Calu3 (cell line): ENCODE data around the gene SLC15A1. TPM values are rescaled to one million over a fixed set of nuclear protein-coding genes. Genes with fewer than 3 reads are reported as not detected.

Experiments
- BruUV-seq: library from RNA; stranded (reverse); fragments of 400-500 nt; replicated peaks from 2 replicates; lab custom pipeline; 2021; lab: Mats Ljungman, UMichigan
- CTCF ChIA-PET: fragments of 300-600 bp; sonication (Branson Sonifier 250); formaldehyde crosslinking; loops from one replicate; lab custom pipeline; 2022; ENCODE audit warnings: antibody characterized with exemption; lab: Charles Lee
- DNase-seq: peaks from one replicate; pipeline ENCODE4 v3.0.0; 2022
- H3K27ac Mint-ChIP-seq: one replicate; pipeline ENCODE4 v1.8.0; 2022; ENCODE audit warnings: mixed read lengths; ENCODE audit not compliant: unreplicated experiment
- H3K27me3 Mint-ChIP-seq: one replicate; pipeline ENCODE4 v1.8.0; 2022; ENCODE audit warnings: mixed read lengths; ENCODE audit not compliant: unreplicated experiment
- H3K36me3 Mint-ChIP-seq: one replicate; pipeline ENCODE4 v1.8.0; 2022; ENCODE audit warnings: mild to moderate bottlenecking, moderate library complexity, mixed read lengths; ENCODE audit not compliant: insufficient read depth, unreplicated experiment
- H3K4me1 Mint-ChIP-seq: one replicate; pipeline ENCODE4 v1.8.0; 2022; ENCODE audit warnings: mild to moderate bottlenecking, low read depth, mixed read lengths; ENCODE audit not compliant: unreplicated experiment
- H3K4me3 Mint-ChIP-seq: one replicate; pipeline ENCODE4 v1.8.0; 2022; ENCODE audit warnings: mild to moderate bottlenecking, low read depth, moderate library complexity, mixed read lengths; ENCODE audit not compliant: unreplicated experiment
- H3K9me3 Mint-ChIP-seq: one replicate; pipeline ENCODE4 v1.8.0; 2022; ENCODE audit warnings: low read depth, mixed read lengths; ENCODE audit not compliant: unreplicated experiment
- intact Hi-C: fragments of 100-400 bp; cut with micrococcal nuclease; formaldehyde crosslinking; loops from one replicate; pipeline ENCODE4 v1.10.0; 2022; ENCODE audit not compliant: unreplicated experiment
- total RNA-seq: library from RNA; stranded (reverse); gene quantifications from 2 replicates; pipeline ENCODE4 v1.2.3, GENCODE V29; 2022
- TF ChIP-seq, protein P1 (sequence below): fragments of 200-600 bp; IDR thresholded peaks from one replicate; pipeline ENCODE4 v1.8.0; 2022; ENCODE audit warnings: antibody characterized with exemption; ENCODE audit not compliant: unreplicated experiment

Gene SLC15A1
- total RNA-seq, 1 experiment from 2014 or later: 0.99 TPM

DNA sequence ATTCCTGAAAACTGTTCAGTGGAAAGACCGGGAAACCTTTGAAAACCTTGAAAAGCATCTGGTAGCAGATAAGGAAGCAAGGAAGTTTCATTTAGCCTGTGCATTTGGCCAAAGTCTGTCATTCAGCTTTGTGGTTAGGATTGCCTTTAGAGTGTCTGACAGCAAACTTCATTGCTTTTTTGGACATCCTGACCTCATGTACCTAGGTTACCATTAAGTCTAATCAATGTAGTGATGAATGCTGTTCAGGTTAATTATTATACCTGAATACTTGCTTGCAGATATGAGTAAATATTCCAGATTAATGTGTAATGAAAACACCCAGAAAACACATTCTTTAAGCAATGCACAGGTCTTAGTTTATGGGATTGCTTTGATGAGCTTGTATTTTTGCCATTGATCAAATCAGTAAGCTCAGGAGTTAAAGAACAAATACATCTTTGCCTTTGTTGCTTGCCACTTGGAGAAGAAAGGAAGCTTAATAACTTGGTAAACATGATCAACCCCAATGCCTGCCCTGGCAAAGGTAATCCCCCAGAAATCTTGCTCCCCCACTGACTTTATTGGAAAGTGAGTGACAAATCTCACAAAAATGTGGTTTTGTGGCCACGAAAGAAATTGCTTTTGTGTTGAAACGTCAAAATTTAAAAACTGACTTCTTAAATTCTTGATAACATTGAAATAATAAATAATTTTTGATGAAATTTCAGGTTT lies 87.4 kb downstream of the SLC15A1 start:
- no TSS peak for BruUV-seq
- peak overlapping the region; percentile 47 for H3K27ac Mint-ChIP-seq
- H3K4me3 Mint-ChIP-seq: no peak overlapping the region
- CTCF ChIA-PET: interaction anchor here (0.5 to 1.3 kb wide), 3 partner anchors 8 to 559 kb away, joined by 3 read pairs; no protein-coding TSS in a partner anchor
- DNase-seq: no peak
- peaks cover 8% of the 10 kb centered on the region for H3K4me1 Mint-ChIP-seq
- intact Hi-C loops: no loop called here
- H3K36me3 Mint-ChIP-seq: peaks cover 5% of the 10 kb centered on the region
- no peaks in the 10 kb centered on the region for H3K27me3 Mint-ChIP-seq
- TF ChIP-seq, protein P1, sequence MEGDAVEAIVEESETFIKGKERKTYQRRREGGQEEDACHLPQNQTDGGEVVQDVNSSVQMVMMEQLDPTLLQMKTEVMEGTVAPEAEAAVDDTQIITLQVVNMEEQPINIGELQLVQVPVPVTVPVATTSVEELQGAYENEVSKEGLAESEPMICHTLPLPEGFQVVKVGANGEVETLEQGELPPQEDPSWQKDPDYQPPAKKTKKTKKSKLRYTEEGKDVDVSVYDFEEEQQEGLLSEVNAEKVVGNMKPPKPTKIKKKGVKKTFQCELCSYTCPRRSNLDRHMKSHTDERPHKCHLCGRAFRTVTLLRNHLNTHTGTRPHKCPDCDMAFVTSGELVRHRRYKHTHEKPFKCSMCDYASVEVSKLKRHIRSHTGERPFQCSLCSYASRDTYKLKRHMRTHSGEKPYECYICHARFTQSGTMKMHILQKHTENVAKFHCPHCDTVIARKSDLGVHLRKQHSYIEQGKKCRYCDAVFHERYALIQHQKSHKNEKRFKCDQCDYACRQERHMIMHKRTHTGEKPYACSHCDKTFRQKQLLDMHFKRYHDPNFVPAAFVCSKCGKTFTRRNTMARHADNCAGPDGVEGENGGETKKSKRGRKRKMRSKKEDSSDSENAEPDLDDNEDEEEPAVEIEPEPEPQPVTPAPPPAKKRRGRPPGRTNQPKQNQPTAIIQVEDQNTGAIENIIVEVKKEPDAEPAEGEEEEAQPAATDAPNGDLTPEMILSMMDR: no peak
- no peaks in the 10 kb centered on the region for H3K9me3 Mint-ChIP-seq

DNA sequence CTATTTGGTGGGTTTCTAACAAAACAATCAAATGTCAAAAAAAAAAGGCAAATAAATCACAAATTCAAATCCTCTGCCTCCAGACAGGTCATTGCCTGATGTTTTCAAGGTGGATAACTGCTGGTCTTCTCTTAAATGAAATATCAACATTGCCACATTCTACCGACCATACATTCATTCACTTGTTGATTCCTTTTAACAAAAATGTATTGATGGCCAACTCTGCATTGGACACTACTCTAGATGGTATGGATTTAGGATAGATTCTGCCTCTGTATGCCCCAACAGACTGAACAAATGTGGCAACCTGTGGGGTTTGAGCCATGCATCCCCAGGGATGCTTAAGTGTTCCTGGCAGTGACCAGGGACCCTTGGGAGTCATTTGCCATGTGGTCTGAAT lies 88.0 kb downstream of the SLC15A1 start:
- TF ChIP-seq, protein P1: no peak
- intact Hi-C loops: no loop called here
- Mint-ChIP-seq H3K27ac (peak overlapping the region; percentile 47), H3K4me1 (peaks cover 8% of the 10 kb centered on the region), H3K36me3 (peaks cover 5% of the 10 kb centered on the region), H3K4me3 (no peak overlapping the region), H3K9me3 (no peaks in the 10 kb centered on the region), H3K27me3 (no peaks in the 10 kb centered on the region)
- CTCF ChIA-PET: interaction anchor here (1.0 to 1.3 kb wide), 2 partner anchors 9 to 220 kb away, joined by 3 read pairs; no protein-coding TSS in a partner anchor
- no peak for DNase-seq
- BruUV-seq: no TSS peak

DNA sequence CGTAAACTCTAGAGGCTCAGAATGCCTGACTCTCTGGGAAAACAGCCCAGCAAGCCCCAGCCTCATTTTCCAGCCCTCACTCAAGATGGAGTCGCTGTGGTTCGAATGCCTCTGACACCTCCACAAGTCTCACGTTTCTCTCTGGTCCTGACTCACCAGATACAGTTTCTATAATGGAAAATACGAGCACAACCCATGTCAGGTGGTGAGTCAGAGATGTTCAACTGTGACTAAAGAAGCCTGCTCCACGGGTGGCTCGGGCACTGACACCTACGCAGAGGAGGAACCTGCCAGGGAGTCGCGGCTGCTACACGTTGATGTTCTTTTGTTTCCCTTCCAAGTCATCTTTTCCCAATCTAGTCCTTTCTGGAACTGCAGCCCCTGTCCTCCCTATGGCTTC lies 88.4 kb downstream of the SLC15A1 start:
- H3K4me1 Mint-ChIP-seq: peaks cover 8% of the 10 kb centered on the region
- intact Hi-C loops: no loop called here
- H3K27me3 Mint-ChIP-seq: no peaks in the 10 kb centered on the region
- DNase-seq: peak; percentile 26
- H3K4me3 Mint-ChIP-seq: no peak overlapping the region
- H3K27ac Mint-ChIP-seq: peak overlapping the region; percentile 47
- peaks cover 5% of the 10 kb centered on the region for H3K36me3 Mint-ChIP-seq
- CTCF ChIA-PET: no interaction called here
- no TSS peak for BruUV-seq
- H3K9me3 Mint-ChIP-seq: no peaks in the 10 kb centered on the region
- TF ChIP-seq, protein P1: no peak

- Mint-ChIP-seq H3K4me1 (no peaks in the 10 kb centered on the region), H3K36me3 (no peaks in the 10 kb centered on the region), H3K27ac (peak overlapping the region; percentile 73), H3K27me3 (no peaks in the 10 kb centered on the region), H3K4me3 (no peak overlapping the region), H3K9me3 (no peaks in the 10 kb centered on the region)
- CTCF ChIA-PET: no interaction called here
- peak; percentile 46 for DNase-seq
- TF ChIP-seq, protein P1: no peak
- intact Hi-C loops: no loop called here
- BruUV-seq: no TSS peak
Observed at GRCh38 chr13:98658131-98658530, 94.3 kb downstream of the SLC15A1 start.
